NCI-H1694 (cell line): ENCODE data around the gene THRSP.
"Not testable (repeated sequence)": the region's sequence is repeated elsewhere in the genome, so short reads cannot be mapped to it uniquely, and the experiment has no call there.

Source experiments
- DNase-seq: peaks from one replicate; lab custom pipeline; 2025; lab: John Stamatoyannopoulos, UW

THRSP gene, protein sequence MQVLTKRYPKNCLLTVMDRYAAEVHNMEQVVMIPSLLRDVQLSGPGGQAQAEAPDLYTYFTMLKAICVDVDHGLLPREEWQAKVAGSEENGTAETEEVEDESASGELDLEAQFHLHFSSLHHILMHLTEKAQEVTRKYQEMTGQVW

DNA sequence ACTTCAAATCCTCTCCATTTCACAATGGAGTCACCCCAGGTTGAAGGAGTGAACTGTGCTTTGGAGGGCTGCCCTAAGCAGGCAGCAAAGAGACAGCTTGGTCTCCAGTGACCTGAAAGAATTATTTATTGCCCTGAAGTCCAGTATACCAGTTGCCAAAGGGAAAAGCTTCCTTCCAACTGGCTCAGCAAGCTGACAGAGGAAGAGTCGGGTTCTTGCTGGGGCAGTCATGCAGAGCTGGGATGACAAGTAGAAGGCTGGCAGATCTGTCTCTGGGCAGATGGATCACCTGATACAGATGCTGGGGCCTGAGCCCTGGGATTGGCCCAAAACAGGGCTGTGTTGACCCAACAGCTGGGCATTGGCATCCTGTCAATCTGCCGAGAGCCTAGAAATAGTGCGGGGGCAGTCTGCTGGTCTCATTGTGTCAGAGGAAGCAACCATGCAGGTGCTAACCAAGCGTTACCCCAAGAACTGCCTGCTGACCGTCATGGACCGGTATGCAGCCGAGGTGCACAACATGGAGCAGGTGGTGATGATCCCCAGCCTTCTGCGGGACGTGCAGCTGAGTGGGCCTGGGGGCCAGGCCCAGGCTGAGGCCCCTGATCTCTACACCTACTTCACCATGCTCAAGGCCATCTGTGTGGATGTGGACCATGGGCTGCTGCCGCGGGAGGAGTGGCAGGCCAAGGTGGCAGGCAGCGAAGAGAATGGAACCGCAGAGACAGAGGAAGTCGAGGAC, at the start of gene THRSP:
Gene THRSP (plus strand): TSS at position 422 of the 742 bp plus-strand sequence. CDS start 21 bp downstream, at position 443.
- DNase-seq, result no peak

DNA sequence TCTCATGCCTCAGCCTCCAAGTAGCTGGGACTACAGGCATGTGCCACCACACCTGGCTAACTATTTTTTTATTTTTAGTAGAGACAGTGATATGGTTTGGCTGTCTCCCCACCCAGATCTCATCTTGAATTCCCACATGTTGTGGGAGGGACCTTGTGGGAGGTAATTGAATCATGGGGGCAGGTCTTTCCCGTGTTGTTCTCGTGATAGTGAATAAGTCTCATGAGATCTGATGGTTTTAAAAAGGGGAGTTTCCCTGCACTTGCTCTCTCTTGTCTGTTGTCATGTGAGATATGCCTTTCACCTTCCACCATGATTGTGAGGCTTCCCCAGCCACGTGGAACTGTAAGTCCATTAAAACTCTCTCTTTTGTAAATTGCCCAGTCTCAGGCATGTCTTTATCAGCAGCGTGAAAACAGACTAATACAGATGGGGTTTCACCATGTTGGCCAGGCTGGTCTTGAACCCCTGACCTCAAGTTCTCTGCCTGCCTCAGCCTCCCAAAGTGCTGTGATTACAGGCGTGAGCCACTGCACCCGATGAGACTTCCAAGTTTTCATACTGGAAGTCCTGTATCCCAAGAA, 48.6 kb upstream of the THRSP start:
- not testable (repeated sequence) for DNase-seq

DNA sequence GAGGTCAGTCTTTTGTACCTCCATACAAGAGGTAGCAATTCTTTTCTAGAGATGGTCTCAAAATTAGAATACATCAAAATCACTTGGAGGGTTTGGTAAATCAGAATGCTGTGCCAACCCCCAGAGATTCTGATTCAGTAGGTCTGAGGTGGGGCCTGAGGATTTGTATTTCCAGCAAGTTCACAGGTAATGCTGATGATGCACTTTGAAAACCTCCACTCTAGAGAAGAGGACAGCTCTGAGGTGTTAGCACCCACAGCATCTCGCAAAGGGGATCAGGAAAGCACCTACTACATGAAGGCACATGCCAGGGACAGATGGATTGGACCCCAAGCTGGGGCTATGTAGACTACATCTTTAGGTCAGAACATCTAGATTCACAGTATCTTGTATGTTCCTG, 47.8 kb upstream of the THRSP start:
- no peak for DNase-seq

DNA sequence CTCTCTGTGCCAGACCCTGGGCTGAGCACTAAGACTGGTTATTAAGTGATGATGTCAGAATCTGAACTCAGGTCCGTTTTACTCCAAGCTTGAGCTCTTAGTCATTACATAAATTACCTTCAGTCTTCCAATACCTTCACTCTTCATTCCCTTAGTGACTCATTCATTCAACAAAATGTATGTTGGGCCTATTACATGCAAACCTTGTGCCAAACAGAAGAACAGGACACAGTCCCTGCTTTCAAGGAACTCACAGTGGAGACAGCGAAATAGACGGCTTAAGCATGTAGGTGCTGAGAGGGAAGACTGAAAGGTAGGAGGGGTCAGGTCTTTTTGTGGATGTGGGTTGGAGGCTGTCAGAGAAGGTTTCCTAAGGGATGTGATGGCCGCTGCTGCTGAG, 43.9 kb upstream of the THRSP start:
- no peak for DNase-seq

DNA sequence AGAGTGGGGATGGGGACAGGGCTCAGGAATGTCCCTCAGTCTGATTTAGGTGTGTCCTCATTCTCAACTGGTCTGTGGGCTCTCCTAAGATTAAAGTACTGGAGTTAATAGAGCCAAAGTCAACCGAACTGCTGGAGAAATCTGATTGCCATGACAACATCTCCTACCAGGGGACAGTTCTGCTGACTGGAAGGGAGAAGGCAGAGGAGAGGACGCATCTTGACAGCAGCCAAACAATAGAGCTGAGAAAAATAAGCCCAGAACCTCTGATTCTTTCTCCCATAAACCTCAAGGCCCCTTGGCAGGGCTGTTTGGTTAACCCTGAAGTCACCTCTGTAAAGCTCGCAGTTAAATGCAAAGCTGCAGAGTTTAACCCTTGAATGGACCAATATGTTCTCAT, 43.4 kb upstream of the THRSP start:
- DNase-seq, result no peak

DNA sequence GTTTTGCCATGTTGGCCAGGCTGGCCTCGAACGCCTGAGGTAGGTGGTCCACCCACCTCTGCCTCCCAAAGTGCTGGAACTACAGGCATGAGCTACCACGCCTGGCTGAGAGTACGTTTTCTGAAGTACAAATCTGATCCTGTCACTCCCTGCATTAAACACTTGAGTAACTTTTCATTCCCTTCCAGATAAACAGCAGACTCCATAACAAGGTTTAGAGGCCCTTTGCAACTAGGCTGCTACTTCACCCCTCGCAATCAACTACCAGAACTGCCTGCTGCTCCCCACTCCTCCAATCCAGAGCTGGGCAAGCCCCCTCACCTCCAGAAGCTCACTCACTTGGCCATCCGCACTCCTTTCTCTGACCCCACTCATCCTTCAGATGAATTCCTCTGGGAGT, 42.0 kb upstream of the THRSP start:
- DNase-seq, result no peak

DNA sequence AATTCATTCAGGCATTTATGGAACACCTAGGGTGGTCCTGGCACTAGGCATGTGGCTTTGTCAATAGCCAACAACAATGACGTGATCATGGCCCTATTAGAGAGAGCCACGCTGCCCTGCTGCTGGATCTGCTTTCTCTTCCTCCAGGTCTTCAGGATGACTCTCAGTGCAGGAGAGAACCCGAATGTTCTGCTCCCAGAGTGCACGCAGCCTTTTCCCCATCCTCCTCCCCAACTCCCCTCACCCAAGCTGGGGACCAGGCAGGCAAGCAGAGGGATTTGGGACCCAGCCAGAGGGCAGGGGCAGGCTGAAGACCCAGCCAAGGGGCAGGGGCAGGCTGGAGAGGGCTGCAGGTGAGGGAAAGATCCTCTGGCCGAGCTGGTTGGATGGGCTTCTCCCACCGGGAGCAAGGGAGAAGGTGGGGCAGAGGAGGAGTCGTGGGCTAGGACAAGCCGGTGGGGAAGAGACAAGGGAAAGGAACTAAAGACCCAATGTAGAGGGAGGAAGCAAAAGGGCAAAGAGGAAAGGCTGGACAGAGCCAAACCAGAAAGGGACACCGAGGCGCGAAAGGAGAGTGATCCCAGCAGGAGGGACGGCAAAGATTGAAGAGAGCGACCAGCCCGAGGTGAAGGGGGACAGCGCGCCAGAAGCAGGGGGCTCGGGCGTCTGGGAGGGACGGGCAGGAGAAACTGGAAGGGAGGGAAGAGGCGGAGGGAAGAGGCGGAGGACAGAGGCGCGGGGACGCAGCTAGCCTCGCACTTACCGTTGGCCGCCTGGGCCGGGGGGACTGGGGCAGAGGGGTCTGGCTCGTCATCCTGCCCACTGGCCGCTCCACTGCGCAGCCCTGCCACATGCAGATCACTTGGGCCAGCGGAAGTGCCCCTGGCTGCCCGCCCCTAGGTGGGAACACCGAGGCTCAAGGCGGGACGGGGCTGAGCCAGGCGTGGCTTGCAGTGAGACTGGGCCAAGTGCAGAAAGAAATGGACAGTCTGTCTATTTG, 41.0 kb upstream of the THRSP start, which contains the start of gene KCTD14:
Gene KCTD14 (minus strand): TSS at position 880 of the 1,000 bp plus-strand sequence. CDS start 27 bp downstream, at position 853.
- DNase-seq, result no peak

DNA sequence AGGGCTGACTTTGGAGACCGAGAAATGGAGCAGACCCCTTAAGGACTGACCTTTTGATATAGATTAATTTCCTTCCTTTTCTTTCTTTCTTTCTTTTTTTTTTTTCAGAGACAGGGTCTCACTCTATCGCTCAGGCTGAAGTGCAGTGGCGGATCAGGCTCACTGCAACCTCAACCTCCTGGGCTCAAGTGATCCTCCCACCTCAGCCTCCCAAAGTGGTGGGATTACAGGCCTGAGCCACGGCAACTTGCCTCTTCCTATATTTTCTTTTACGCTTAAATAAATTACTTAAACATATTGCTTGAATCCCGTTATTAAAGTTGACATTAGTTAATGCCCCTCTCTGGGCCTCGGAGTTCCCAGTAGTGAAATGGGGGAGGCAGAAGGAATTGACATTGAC, 40.2 kb upstream of the THRSP start:
- no peak for DNase-seq

DNA sequence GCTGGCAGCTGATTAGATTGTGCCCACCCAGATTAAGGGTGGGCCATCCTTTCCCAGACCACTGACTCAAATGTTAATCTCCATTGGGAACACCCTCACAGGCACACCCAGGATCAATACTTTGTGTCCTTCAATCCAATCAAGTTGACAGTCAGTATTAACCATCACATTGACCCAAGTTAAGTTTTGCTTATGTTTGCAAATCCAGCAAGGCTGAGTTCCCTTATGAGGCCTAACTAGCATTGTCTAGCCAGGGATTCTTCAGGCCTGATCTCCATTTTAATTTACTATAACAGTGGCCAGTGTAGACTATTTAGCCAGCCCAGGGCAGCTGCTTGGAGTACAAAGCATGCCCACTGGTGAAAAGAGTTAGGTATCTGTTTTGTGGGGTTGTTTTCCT, 38.3 kb upstream of the THRSP start:
- no peak for DNase-seq

DNA sequence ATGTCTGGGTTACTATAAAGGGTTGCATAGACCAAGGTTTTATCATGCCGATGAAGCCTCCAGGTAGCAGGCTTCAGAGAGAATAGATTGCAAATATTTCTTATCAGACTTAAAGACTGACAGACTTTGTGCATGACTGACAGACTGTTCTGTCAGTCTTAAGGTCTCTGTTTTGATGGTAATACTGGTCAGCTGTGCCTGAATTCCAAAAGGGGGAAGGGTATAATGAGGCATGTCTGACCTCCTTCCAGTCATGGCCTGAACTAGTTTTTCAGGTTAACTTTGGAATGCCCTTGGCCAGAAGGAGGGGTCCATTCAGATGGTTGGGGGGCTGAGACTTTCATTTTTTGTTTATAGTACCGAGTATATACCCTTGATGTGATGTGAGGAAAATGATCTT, 35.9 kb upstream of the THRSP start:
- DNase-seq, result no peak

DNA sequence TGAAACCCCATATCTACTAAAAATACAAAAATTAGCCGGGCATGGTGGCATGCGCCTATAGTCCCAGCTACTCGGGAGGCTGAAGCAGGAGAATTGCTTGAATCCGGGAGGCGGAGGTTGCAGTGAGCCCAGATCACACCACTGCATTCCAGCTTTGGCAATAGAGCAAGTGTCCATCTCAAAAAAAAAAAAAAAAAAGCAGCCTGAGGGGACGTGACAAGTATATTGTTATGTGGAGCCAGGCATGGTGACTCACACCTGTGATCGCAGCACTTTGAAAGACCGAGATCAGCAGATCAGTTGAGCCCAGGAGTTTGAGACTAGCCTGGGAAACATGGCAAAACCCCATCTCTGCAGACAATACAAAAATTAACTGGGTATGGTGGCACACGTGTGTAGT, 35.2 kb upstream of the THRSP start:
- DNase-seq, result not testable (repeated sequence)

DNA sequence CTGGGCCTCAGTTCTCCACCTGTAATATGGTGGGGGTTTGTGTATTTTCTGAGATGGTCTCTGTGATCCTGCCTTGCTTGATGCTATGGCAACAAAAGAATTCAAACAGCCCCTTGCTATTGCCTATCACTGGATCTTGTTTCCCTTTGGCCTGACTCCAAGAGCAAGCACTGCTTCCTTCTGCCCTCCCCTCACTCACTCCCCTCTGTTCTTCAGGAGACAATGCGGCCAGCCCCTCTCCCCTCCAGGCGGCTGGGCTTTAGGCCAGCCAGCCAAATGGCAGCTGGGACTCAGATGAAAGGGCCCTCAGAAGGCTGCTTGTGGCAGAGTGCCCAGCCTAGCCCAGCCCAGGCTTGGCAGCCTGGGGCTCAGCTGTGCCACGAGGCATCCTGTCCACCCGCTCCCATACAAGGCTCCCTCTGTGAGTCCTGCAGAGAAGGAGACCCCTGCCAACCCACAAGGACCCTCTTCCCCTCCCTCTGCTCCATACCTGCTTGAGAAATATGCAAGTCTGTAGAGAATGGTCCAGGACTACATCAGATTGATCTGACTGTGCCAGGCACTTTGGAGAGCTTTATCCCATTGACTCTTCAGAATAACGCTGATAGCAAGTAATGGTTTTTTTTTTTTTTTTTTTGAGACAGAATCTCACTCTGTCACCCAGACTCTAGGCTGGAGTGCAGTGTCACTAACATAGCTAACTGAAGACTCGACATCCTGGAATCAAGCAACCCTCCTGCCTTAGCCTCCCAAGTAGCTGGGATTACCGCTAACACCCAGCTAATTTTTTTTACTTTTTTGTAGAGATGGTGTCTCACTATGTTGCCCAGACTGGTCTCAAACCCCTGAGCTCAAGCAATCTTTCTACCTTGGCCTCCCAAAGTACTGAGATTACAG, 33.0 kb upstream of the THRSP start:
- DNase-seq, result peak; percentile 91

DNA sequence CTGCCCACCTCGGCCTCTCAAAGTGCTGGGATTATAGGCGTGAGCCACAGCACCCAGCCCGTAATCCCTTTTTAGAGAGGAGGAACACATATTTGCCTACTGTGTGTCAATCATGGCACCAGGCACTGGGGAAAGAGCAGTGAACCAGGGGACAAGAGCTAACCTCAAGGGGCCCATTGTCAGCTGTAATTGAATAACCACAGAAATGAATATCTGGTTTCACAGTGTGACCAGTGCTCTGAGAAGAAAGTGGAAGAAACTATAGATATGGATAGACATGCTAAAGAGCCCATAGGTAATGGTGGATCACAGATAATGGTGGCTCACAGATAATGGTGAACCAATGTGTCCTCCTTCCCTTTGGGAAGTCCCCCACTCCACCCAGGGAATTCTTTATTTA, 32.0 kb upstream of the THRSP start:
- DNase-seq, result no peak

DNA sequence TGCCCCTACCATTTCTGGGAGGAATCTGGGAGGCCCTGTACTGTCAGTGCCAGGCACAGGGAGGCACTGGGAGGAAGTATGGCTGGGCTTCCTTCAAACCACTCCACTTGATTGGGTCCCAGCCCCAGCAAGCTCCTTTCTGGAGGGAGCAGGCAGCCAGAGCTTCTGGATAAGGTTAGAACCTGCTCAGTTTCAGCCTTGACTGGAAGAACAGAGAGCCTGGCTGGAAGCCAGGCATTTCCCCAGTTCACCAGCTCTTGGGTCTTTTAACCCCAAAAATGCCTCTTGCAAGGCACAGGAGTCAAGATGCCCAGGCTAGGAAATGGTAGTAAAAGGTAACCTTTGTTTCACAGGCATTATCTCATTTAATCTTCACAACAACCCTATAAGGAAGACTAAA, 31.6 kb upstream of the THRSP start:
- no peak for DNase-seq

DNA sequence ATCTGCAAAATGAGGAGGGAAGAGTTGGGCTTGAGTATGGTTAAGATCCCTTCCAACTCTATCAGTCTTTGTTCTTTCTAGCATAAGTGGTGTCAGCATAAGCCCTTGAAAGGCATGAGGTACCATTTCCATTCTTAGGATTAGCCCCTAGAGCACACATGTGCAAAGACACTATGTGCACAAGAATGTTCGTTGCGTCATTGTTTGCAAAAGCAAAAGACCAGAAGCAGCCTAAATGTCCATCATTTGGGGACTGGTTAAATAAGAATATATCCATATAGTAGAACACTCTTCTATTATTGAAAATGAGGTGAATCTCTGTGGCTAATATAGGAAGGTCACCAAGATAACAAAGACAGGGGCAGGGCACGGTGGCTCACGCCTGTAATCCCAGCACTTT, 30.6 kb upstream of the THRSP start:
- no peak for DNase-seq

DNA sequence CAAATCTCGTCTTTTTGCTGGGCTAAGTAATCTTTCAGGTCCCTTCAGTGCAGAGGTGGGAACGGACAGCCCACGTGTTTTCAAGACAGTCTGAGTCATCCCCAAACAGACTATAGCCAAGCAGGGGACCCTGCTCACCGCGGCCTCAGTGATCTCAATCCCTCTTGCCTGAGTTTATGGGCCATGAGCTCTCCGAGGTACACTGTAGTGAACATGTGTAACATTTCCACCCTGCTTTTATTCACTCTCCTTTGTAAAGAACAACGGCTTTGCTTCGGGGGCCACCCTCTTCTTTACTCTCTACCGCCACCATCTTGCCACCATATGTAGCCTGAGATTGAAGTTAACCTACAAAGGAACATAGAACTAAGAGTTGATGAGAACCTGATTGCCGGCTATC, 29.0 kb upstream of the THRSP start:
- no peak for DNase-seq

DNA sequence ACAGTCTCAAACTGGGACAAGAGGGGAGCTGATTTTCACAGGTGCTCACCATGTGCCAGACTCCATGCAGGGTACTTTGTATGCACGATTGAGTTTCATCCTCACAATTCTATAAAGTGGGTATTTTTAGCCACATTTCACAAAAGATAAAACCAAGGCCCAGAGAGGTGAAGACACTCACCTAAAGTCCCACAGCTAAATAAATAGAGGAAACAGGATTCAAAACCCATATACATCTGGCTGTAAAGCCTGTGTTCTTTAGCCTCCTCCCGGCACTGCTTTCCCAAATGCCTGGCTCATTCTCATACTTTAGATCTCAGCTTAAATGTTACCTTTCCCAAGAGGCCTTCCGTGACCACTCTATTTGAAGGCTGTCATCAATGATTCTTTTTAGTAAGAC, 27.3 kb upstream of the THRSP start:
- DNase-seq, result no peak

DNA sequence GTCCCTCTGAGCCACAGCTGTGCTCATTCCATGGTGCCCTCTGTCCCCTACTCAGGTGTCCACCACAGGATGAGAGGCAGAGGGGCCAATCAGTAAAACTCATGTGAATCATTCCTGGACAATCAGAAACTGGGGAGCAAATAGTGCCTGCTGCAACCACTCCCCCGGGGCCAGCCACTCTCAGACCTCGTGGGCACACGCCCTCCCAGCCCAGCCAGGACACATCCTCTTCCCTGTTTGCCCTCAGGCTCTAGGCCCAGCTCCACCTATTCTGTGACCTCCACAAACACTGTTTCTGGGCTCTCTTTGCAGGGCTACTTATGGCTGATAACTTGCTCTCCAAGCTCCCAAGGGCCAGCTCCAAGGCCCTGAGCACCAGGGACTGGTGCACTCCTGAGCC, 26.6 kb upstream of the THRSP start:
- DNase-seq, result no peak

DNA sequence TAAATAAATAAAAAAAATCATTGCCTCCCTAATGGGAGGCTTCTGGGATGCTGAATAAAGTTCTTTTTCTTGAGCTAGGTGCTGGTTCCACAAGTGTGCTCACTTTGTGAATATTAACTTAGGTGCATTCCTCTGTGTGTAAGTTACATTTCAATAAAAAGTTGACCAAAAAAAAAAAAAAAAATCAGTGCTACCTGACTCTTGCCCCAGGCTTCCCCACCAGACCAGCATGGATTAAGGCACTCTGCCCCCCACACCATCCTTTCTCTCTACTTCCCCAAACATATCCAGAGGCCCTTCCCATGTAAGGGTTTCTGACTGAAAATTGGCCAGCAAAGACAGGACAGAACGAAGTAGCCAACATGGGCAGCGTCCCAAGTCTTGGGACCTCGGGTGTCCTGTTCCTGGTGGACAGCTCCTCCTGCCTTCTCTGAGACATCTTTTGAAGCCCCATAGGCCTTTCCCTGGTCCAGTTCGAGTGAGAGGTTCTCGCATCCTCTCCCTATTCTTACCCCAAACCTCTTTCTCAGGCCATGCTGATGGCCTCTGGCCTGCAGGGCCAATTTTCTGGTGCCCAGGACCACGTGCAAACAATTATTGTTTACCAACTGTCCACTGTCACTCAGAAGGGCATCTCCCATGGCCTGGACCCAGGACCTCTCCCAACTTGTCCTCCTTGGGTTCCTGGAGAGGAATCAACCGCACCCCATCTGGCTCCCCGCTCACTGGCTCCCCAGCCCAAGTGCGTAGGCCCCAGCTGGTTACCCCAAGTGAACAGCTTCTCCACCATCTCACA, 25.6 kb upstream of the THRSP start:
- DNase-seq, result no peak

DNA sequence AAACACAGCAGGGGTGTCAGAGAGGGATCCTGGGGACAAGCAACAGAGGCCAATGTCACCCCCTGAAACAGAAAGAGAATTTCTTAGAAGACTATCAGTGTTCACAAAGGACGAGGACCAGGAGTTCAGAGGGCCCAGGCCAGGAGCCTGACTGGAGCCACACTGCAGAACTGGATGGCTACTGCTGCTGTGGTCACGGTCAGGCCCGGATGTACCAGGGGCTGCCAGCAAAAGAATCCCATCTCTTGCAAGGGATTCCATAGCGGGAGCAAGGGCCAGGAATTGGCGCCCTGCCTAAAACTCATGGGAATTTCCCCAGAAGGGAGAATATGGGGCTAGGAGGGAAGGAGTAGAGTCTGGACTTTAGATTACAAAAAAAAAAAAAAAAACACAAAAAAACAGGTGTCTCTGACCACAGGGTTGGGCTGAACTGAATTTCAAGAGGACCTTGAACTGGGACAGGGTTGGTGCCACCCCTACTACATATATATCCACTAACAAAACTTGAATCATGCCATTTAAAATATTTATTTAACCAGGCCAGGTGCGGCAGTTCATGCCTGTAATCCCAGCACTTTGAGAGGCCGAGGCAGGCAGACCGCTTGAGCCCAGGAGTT, 24.9 kb upstream of the THRSP start:
- no peak for DNase-seq
